Endodermal cell (in vitro differentiated cells): ENCODE measurements around the gene G0S2. TPM values are rescaled to one million over a fixed set of nuclear protein-coding genes. Genes with fewer than 3 reads are reported as not detected.

Source experiments
- DNase-seq: peaks from one replicate; pipeline ENCODE4 v3.0.0-alpha.2; 2017
- H3K27ac ChIP-seq: 2 replicates; pipeline ENCODE4 v1.5.1; 2013; ENCODE audit warnings: mild to moderate bottlenecking, low read depth, low read length, moderate library complexity
- H3K27me3 ChIP-seq: 2 replicates; pipeline ENCODE4 v1.6.1; 2013; ENCODE audit warnings: mild to moderate bottlenecking, low read length, moderate library complexity; ENCODE audit not compliant: insufficient read depth, control insufficient read depth, poor library complexity, severe bottlenecking
- H3K36me3 ChIP-seq: 2 replicates; pipeline ENCODE4 v1.7.0; 2013; ENCODE audit warnings: mild to moderate bottlenecking, low read length, moderate library complexity; ENCODE audit not compliant: control insufficient read depth, insufficient read depth
- H3K4me1 ChIP-seq: one replicate; pipeline ENCODE4 v1.7.0; 2013; ENCODE audit warnings: low read length; ENCODE audit not compliant: control insufficient read depth, insufficient read depth
- H3K4me3 ChIP-seq: 2 replicates; pipeline ENCODE4 v1.5.1; 2013; ENCODE audit warnings: mild to moderate bottlenecking, low read length, moderate library complexity
- H3K9ac ChIP-seq: 2 replicates; pipeline ENCODE4 v1.6.1; 2013; ENCODE audit warnings: mild to moderate bottlenecking, low read length, moderate library complexity; ENCODE audit not compliant: poor library complexity, severe bottlenecking; ENCODE audit errors: extremely low read depth
- H3K9me3 ChIP-seq: 2 replicates; pipeline ENCODE4 v1.6.1; 2013; ENCODE audit warnings: mild to moderate bottlenecking, low read length, moderate library complexity; ENCODE audit not compliant: control insufficient read depth
- H3K27ac Mint-ChIP-seq: 2 replicates; pipeline ENCODE4 v1.8.0; 2020; ENCODE audit warnings: mixed read lengths
- H3K27me3 Mint-ChIP-seq: 2 replicates; pipeline ENCODE4 v1.8.0; 2021; ENCODE audit warnings: mild to moderate bottlenecking, mixed read lengths; ENCODE audit not compliant: insufficient read depth
- H3K36me3 Mint-ChIP-seq: 2 replicates; pipeline ENCODE4 v1.8.0; 2020; ENCODE audit warnings: low read depth, mixed read lengths
- H3K4me1 Mint-ChIP-seq: 2 replicates; pipeline ENCODE4 v1.8.0; 2020; ENCODE audit warnings: mixed read lengths
- H3K4me3 Mint-ChIP-seq: 2 replicates; pipeline ENCODE4 v1.8.0; 2020; ENCODE audit warnings: mild to moderate bottlenecking, moderate library complexity, mixed read lengths
- H3K9me3 Mint-ChIP-seq: 2 replicates; pipeline ENCODE4 v1.8.0; 2020; ENCODE audit warnings: mild to moderate bottlenecking, mixed read lengths
- CTCF ChIP-seq: fragments of 200-600 bp; sonication (generic); conservative IDR thresholded peaks from 2 replicates; pipeline ENCODE4 v1.5.0; 2021; ENCODE audit warnings: antibody characterized with exemption, mild to moderate bottlenecking
- WGBS, 2 experiments: methylation state at CpG; one replicate each; pipeline versions ENCODE4 v1.1.5 to v1.1.7; 2013; ENCODE audit warnings: missing lambda C conversion rate in 2 of 2, mixed read lengths in 1 of 2; ENCODE audit not compliant: insufficient coverage in 1 of 2, insufficient read length in 1 of 2; 5-methylcytosine and 5-hydroxymethylcytosine counted together
- total RNA-seq, 2 donors: library from RNA; stranded (reverse); fragmentation: NEBNext Ultra II Directional in 1 of 2; extraction: Animal tissue kit (Norgen Biotek cat#: 25700) in 1 of 2; gene quantifications; 2 replicates in 1 of 2; 3 replicates in 1 of 2; pipeline ENCODE4 v1.2.1, GENCODE V29; 2021

G0S2 gene
- total RNA-seq, 2 donors from 2014 or later: not detected

- no peak for TF ChIP-seq CTCF
- Mint-ChIP-seq H3K27me3 (peaks cover 15% of the 10 kb centered on the region), H3K4me1 (no peaks in the 10 kb centered on the region), H3K27ac (no peak overlapping the region), H3K9me3 (no peaks in the 10 kb centered on the region), H3K36me3 (no peaks in the 10 kb centered on the region), H3K4me3 (no peak overlapping the region)
- Histone ChIP-seq H3K9ac (no peak overlapping the region), H3K4me1 (no peaks in the 10 kb centered on the region), H3K4me3 (no peak overlapping the region), H3K36me3 (no peaks in the 10 kb centered on the region), H3K9me3 (no peaks in the 10 kb centered on the region), H3K27ac (no peak overlapping the region), H3K27me3 (peaks cover 26% of the 10 kb centered on the region)
- WGBS, 2 experiments: 89% methylated on average over 1 to 2 of the region's 2 CpGs
- DNase-seq: no peak
Measured at GRCh38 chr1:209717818-209718217, 42.6 kb downstream of the G0S2 start.

GRCh38 chr1:209720326-209720725 is 45.1 kb downstream of the G0S2 start:
- H3K27me3 Mint-ChIP-seq: peaks cover 24% of the 10 kb centered on the region
- 95 to 96% methylated on average over 4 of the region's 4 CpGs for WGBS, 2 experiments
- H3K36me3 ChIP-seq: no peaks in the 10 kb centered on the region
- H3K4me3 Mint-ChIP-seq: no peak overlapping the region
- H3K4me1 Mint-ChIP-seq: no peaks in the 10 kb centered on the region
- H3K4me3 ChIP-seq: no peak overlapping the region
- DNase-seq: no peak
- H3K9me3 ChIP-seq: no peaks in the 10 kb centered on the region
- H3K27ac Mint-ChIP-seq: no peak overlapping the region
- no peaks in the 10 kb centered on the region for H3K36me3 Mint-ChIP-seq
- no peaks in the 10 kb centered on the region for H3K4me1 ChIP-seq
- peaks cover 39% of the 10 kb centered on the region for H3K27me3 ChIP-seq
- H3K27ac ChIP-seq: no peak overlapping the region
- TF ChIP-seq CTCF: no peak
- no peaks in the 10 kb centered on the region for H3K9me3 Mint-ChIP-seq
- no peak overlapping the region for H3K9ac ChIP-seq

DNA sequence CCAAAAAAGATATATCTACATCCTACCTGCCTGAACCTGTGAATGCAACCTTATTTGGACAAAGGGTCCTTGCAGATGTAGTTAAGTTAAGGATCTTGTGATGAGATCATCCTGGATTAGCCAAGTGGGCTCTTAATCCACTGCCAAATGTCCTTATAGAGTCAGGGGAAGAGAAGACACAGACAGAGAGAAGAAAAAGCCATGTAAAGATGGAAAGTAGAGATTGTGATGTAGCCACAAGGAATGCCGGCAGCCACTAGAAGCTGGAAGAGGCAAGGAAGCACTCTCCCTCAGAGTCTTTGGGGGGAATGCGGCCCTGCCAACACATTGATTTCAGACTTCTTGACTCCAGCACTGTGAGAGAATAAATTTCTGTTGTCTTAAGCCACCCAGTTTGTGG is 45.6 kb downstream of the G0S2 start:
- no peak overlapping the region for H3K9ac ChIP-seq
- H3K27ac ChIP-seq: no peak overlapping the region
- H3K27me3 ChIP-seq: peaks cover 39% of the 10 kb centered on the region
- no peaks in the 10 kb centered on the region for H3K4me1 Mint-ChIP-seq
- peaks cover 24% of the 10 kb centered on the region for H3K27me3 Mint-ChIP-seq
- 89 to 90% methylated on average over 2 of the region's 2 CpGs for WGBS, 2 experiments
- no peaks in the 10 kb centered on the region for H3K9me3 ChIP-seq
- H3K4me3 Mint-ChIP-seq: no peak overlapping the region
- H3K4me1 ChIP-seq: no peaks in the 10 kb centered on the region
- no peaks in the 10 kb centered on the region for H3K36me3 ChIP-seq
- H3K27ac Mint-ChIP-seq: no peak overlapping the region
- TF ChIP-seq CTCF: no peak
- no peaks in the 10 kb centered on the region for H3K9me3 Mint-ChIP-seq
- no peak for DNase-seq
- H3K36me3 Mint-ChIP-seq: no peaks in the 10 kb centered on the region
- H3K4me3 ChIP-seq: no peak overlapping the region
